HepG2 (cell line): ENCODE measurements around the gene CEBPB. TPM values are rescaled to one million over a fixed set of nuclear protein-coding genes. Genes with fewer than 3 reads are reported as not detected.

ENCODE experiments used
- AKAP8 ChIP-seq: sonication (generic); formaldehyde crosslinking; IDR thresholded peaks from 2 replicates; pipeline ENCODE4 v1.5.1; 2020; ENCODE audit warnings: mild to moderate bottlenecking, missing genetic modification reagents
- BRCA1 ChIP-seq: sonication (generic); formaldehyde crosslinking; IDR thresholded peaks from 2 replicates; pipeline ENCODE4 v1.4.0; 2020; ENCODE audit warnings: missing genetic modification reagents
- HDAC1 ChIP-seq: sonication (generic); formaldehyde crosslinking; IDR thresholded peaks from 2 replicates; pipeline ENCODE4 v1.5.1; 2020; ENCODE audit warnings: mild to moderate bottlenecking, missing genetic modification reagents
- KAT8 ChIP-seq: IDR thresholded peaks from 2 replicates; pipeline ENCODE4 v1.6.1; 2016; ENCODE audit warnings: missing genetic modification reagents, missing compliant biosample characterization
- NR2C2 ChIP-seq: sonication (generic); formaldehyde crosslinking; IDR thresholded peaks from 2 replicates; pipeline ENCODE4 v1.4.0; 2020; ENCODE audit warnings: missing genetic modification reagents, mild to moderate bottlenecking, moderate library complexity, borderline replicate concordance
- NR2F2 ChIP-seq: IDR thresholded peaks from 2 replicates; pipeline ENCODE4 v1.6.1; 2012; ENCODE audit warnings: low read depth, inconsistent platforms, borderline replicate concordance
- POGZ ChIP-seq: sonication (generic); formaldehyde crosslinking; IDR thresholded peaks from 2 replicates; pipeline ENCODE4 v1.4.0; 2020; ENCODE audit warnings: mild to moderate bottlenecking, missing genetic modification reagents
- RAD21 ChIP-seq: fragments of 450-650 bp; formaldehyde crosslinking; IDR thresholded peaks from 2 replicates; pipeline ENCODE4 v1.5.0; 2020; ENCODE audit warnings: mild to moderate bottlenecking
- REST ChIP-seq, 2 experiments: IDR thresholded peaks; 2 replicates each; pipeline ENCODE4 v1.6.1; 2011 to 2012; ENCODE audit warnings: low read length in 2 of 2, borderline replicate concordance in 1 of 2, low read depth in 1 of 2, mild to moderate bottlenecking in 1 of 2, moderate library complexity in 1 of 2
- SIN3B ChIP-seq: fragments of 150-350 bp; IDR thresholded peaks from 2 replicates; pipeline ENCODE4 v1.6.1; 2014; ENCODE audit warnings: low read length
- SP1 ChIP-seq, 2 experiments: fragments of 450-650 bp in 1 of 2; sonication (generic) in 1 of 2; formaldehyde crosslinking in 1 of 2; IDR thresholded peaks; 2 replicates each; pipeline versions ENCODE4 v1.4.0 to v1.6.1; 2016 to 2020; ENCODE audit warnings: missing genetic modification reagents in 1 of 2
- SPEN ChIP-seq: sonication (generic); formaldehyde crosslinking; IDR thresholded peaks from 2 replicates; pipeline ENCODE4 v1.5.1; 2020; ENCODE audit warnings: low read depth, mild to moderate bottlenecking, missing genetic modification reagents
- SSRP1 ChIP-seq: IDR thresholded peaks from 2 replicates; pipeline ENCODE4 v1.6.1; 2016; ENCODE audit warnings: control low read depth
- TSC22D2 ChIP-seq: sonication (generic); formaldehyde crosslinking; IDR thresholded peaks from 2 replicates; pipeline ENCODE4 v1.5.1; 2020; ENCODE audit warnings: missing genetic modification reagents, mild to moderate bottlenecking, borderline replicate concordance
- ZNF205 ChIP-seq: IDR thresholded peaks from 2 replicates; pipeline ENCODE4 v1.6.1; 2018; ENCODE audit warnings: missing biosample characterization, missing genetic modification reagents
- ZNF747 ChIP-seq: sonication (generic); formaldehyde crosslinking; IDR thresholded peaks from 2 replicates; pipeline ENCODE4 v1.8.1; 2023; ENCODE audit warnings: missing genetic modification reagents, mild to moderate bottlenecking, borderline replicate concordance
- ZNF770 ChIP-seq: sonication (generic); formaldehyde crosslinking; IDR thresholded peaks from 2 replicates; pipeline ENCODE4 v1.5.0; 2020; ENCODE audit warnings: mild to moderate bottlenecking, missing genetic modification reagents
- ZNF850 ChIP-seq: sonication (generic); formaldehyde crosslinking; conservative IDR thresholded peaks from 2 replicates; pipeline ENCODE4 v1.9.0; 2021; ENCODE audit warnings: mild to moderate bottlenecking, missing genetic modification reagents
- ZZZ3 ChIP-seq: sonication (generic); formaldehyde crosslinking; IDR thresholded peaks from 2 replicates; pipeline ENCODE4 v1.4.0; 2020; ENCODE audit warnings: missing genetic modification reagents, mild to moderate bottlenecking, borderline replicate concordance
- polyA plus RNA-seq, 8 experiments: library from polyadenylated mRNA; depleted of rRNA in 3 of 8; stranded (reverse) in 7 of 8; unstranded in 1 of 8; fragments of >200 nt; fragmentation: Illumina TruSeq in 4 of 8; extraction: Trizol in 4 of 8; gene quantifications; 2 replicates each; pipeline versions ENCODE4 v1.2.1 to v1.2.3, GENCODE V29; 2011 to 2016; ENCODE audit warnings: low read depth in 4 of 8, missing spikeins in 1 of 8, mixed read lengths in 1 of 8; ENCODE audit not compliant: insufficient read depth in 1 of 8
- total RNA-seq, 5 experiments: library from RNA; depleted of rRNA; stranded (reverse); fragments of >200 nt; fragmentation: Illumina TruSeq; extraction: Trizol; gene quantifications; 2 replicates each; pipeline ENCODE4 v1.2.3, GENCODE V29; 2016; ENCODE audit warnings: low read depth in 1 of 5
- TF ChIP-seq, protein P1 (sequence below): IDR thresholded peaks from 2 replicates; pipeline ENCODE4 v1.6.1; 2016; ENCODE audit warnings: missing compliant biosample characterization, missing genetic modification reagents, borderline replicate concordance
- TF ChIP-seq, protein P2 (sequence below): IDR thresholded peaks from 2 replicates; pipeline ENCODE4 v1.6.1; 2018; ENCODE audit warnings: missing genetic modification reagents, mild to moderate bottlenecking, missing compliant biosample characterization

CEBPB gene
- total and polyA plus RNA-seq, 2 of the 13 experiments (the other 11 are each of a cell fraction or from before 2014, with no cell fraction given) = 18.5 to 28.2 TPM

DNA sequence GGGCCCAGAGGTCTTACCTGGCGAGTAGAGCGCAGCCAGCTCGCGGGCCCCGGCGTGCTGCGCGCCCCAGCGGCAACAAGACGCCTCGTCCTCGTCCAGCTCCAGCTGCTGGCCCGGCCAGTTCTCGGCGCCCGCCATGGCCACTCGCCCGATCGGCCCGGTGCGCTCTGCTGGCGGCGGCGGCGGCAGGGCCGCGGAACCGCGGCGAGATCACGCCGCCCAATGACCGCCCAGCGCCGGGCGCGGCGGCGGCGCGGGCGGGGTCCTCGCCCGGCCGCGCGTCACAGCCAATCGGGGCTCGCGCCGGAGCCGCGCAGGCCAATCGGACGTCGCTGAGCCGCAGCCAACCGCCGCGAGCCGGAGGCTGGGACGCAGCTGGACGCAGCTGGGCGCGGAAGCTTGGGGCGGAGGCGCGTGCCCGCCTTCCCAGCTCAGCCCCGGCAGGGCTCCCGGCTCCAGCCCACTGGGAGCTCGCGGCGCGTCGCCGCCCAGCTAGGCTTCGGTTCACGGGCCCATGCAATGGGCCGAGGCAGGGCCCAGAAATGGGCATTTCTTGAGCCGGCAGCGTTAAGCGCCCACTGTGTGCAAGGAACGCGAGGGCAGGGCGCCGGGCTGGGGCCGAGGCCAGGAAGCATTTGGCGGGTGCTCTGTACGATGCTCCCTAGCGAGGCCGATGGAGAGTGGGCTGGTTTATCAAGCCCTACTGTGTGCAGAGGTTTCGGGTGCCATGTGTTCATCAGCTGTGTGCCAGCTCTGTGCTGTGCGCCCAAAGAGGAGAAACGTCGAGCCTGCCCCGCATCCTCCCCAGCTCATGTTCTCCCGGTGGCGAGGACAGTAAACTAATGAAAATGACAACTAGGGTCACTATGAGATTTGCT lies 36.9 kb upstream of the CEBPB start, which contains the start of gene PEDS1 (continued):
- TF ChIP-seq SPEN (peak; percentile 94), BRCA1 (CRISPR knock-in tag) (peak; percentile 97; the same call in 1 of the 2 replicates), SSRP1 (CRISPR knock-in tag) (no peak), HDAC1 (CRISPR knock-in tag) (peak; percentile 98), NR2F2 (peak; percentile 1; the same call in 1 of the 2 replicates), NR2C2 (peak; percentile 46; the same call in 1 of the 2 replicates), ZNF850 (CRISPR knock-in tag) (peak; percentile 95), TSC22D2 (CRISPR knock-in tag) (0 out of 2 replicates have a peak, but pooled peaks have one; percentile 62), ZNF770 (0 out of 2 replicates have a peak, but pooled peaks have one; percentile 8), SIN3B (peak; percentile 20; the same call in 1 of the 2 replicates), KAT8 (CRISPR knock-in tag) (peak; percentile 89), ZNF205 (CRISPR knock-in tag) (peak; percentile 99), POGZ (CRISPR knock-in tag) (peak; percentile 61), REST (IDR thresholded peaks at IDR 0.05; ENCODE audit: borderline replicate concordance in 1 of 2, low read depth in 1 of 2, low read length in 2 of 2) (peak in 1 of 2 experiments; percentile 47; a peak in 1 of 4 replicates), ZNF747 (CRISPR knock-in tag) (peak; percentile 53; the same call in 1 of the 2 replicates), ZZZ3 (peak; percentile 98), RAD21 (CRISPR knock-in tag) (peak; percentile 64), SP1 (IDR thresholded peaks at IDR 0.05) (no peak), SP1 (CRISPR knock-in tag; IDR thresholded peaks at IDR 0.05) (peak; percentile 53), AKAP8 (CRISPR knock-in tag) (no peak)
- TF ChIP-seq, protein P1, sequence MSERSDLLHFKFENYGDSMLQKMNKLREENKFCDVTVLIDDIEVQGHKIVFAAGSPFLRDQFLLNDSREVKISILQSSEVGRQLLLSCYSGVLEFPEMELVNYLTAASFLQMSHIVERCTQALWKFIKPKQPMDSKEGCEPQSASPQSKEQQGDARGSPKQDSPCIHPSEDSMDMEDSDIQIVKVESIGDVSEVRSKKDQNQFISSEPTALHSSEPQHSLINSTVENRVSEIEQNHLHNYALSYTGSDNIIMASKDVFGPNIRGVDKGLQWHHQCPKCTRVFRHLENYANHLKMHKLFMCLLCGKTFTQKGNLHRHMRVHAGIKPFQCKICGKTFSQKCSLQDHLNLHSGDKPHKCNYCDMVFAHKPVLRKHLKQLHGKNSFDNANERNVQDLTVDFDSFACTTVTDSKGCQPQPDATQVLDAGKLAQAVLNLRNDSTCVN (CRISPR knock-in tag) = peak; percentile 72; the same call in 1 of the 2 replicates
- TF ChIP-seq, protein P2, sequence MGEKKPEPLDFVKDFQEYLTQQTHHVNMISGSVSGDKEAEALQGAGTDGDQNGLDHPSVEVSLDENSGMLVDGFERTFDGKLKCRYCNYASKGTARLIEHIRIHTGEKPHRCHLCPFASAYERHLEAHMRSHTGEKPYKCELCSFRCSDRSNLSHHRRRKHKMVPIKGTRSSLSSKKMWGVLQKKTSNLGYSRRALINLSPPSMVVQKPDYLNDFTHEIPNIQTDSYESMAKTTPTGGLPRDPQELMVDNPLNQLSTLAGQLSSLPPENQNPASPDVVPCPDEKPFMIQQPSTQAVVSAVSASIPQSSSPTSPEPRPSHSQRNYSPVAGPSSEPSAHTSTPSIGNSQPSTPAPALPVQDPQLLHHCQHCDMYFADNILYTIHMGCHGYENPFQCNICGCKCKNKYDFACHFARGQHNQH = peak; percentile 75
